Endothelial cell of umbilical vein (primary cell): ENCODE results near the gene CAMTA1. TPM values are rescaled to one million over a fixed set of nuclear protein-coding genes. Genes with fewer than 3 reads are reported as not detected.

Experiments
- BruUV-seq: library from RNA; stranded (reverse); fragments of 400-500 nt; replicated peaks from 2 replicates; lab custom pipeline; 2021; lab: Mats Ljungman, UMichigan
- CTCF ChIA-PET: fragments of 300-600, 350-600 bp; sonication (Branson Sonifier 250); formaldehyde crosslinking; loops from one replicate; lab custom pipeline; 2021; ENCODE audit warnings: antibody characterized with exemption, inconsistent platforms; lab: Charles Lee
- POLR2A ChIA-PET: fragments of 300-600, 350-600 bp; sonication (Branson Sonifier 250); formaldehyde crosslinking; loops from one replicate; lab custom pipeline; 2021; ENCODE audit warnings: antibody characterized with exemption, inconsistent platforms; lab: Charles Lee
- DNase-seq: peaks from one replicate; pipeline ENCODE4 v3.0.0-alpha.2; 2011; ENCODE audit warnings: low read depth, low spot score
- FAIRE-seq: peaks from 2 replicates; lab custom pipeline; 2011; peaks lifted over from hg19 to GRCh38; lab: Jason Lieb, UNC
- H2AFZ ChIP-seq: 2 replicates; pipeline ENCODE4 v1.6.0; 2012; ENCODE audit warnings: low read depth, low read length, control low read depth, inconsistent platforms
- H3K27ac ChIP-seq: 2 replicates; pipeline ENCODE4 v1.5.1; 2011; ENCODE audit warnings: low read depth, mild to moderate bottlenecking, control low read depth, low read length, moderate library complexity; ENCODE audit not compliant: insufficient read depth
- H3K27me3 ChIP-seq, 2 experiments: 2 replicates each; pipeline versions ENCODE4 v1.6.0 to v1.6.1; 2011; ENCODE audit warnings: low read length in 2 of 2, mixed read lengths in 1 of 2; ENCODE audit not compliant: control insufficient read depth in 2 of 2, insufficient read depth in 2 of 2
- H3K36me3 ChIP-seq, 2 experiments: 2 replicates in 1 of 2; 3 replicates in 1 of 2; pipeline ENCODE4 v1.5.1; 2011; ENCODE audit warnings: low read length in 2 of 2, mild to moderate bottlenecking in 1 of 2, moderate library complexity in 1 of 2; ENCODE audit not compliant: control insufficient read depth in 2 of 2, insufficient read depth in 2 of 2; ENCODE audit errors: extremely low read depth in 1 of 2
- H3K4me1 ChIP-seq: 3 replicates; pipeline ENCODE4 v1.5.1; 2011; ENCODE audit warnings: mild to moderate bottlenecking, low read length; ENCODE audit not compliant: control insufficient read depth, insufficient read depth; ENCODE audit errors: extremely low read depth
- H3K4me2 ChIP-seq: 2 replicates; pipeline ENCODE4 v1.6.1; 2011; ENCODE audit warnings: low read length, control low read depth, mixed read lengths; ENCODE audit not compliant: insufficient read depth
- H3K4me3 ChIP-seq, 3 experiments: fragments of 200-600 bp in 1 of 3; sonication (generic), shearing (Covaris generic) in 1 of 3; replicated peaks in 1 of 3; 2 replicates each; pipeline ENCODE4 v1.5.1; 2011 to 2016; ENCODE audit warnings: control low read depth in 3 of 3, low read length in 3 of 3, mild to moderate bottlenecking in 2 of 3, inconsistent platforms in 1 of 3, low read depth in 1 of 3, moderate library complexity in 1 of 3; ENCODE audit not compliant: insufficient read depth in 1 of 3
- H3K79me2 ChIP-seq: 2 replicates; pipeline ENCODE4 v1.6.0; 2012; ENCODE audit warnings: low read length, inconsistent platforms; ENCODE audit not compliant: control insufficient read depth, insufficient read depth
- H3K9ac ChIP-seq: replicated peaks from 2 replicates; pipeline ENCODE3; 2011; ENCODE audit warnings: low read length, control low read depth; ENCODE audit not compliant: insufficient read depth; ENCODE audit errors: extremely low read depth
- H3K9me1 ChIP-seq: replicated peaks from 3 replicates; pipeline ENCODE4 v1.6.0; 2011; ENCODE audit warnings: mild to moderate bottlenecking, low read length; ENCODE audit not compliant: control insufficient read depth, insufficient read depth; ENCODE audit errors: extremely low read depth
- H3K9me3 ChIP-seq: replicated peaks from 2 replicates; pipeline ENCODE4 v1.5.1; 2012; ENCODE audit warnings: low read length, inconsistent platforms; ENCODE audit not compliant: control insufficient read depth, insufficient read depth
- H4K20me1 ChIP-seq: replicated peaks from 2 replicates; pipeline ENCODE3; 2011; ENCODE audit warnings: mild to moderate bottlenecking, low read length; ENCODE audit not compliant: control insufficient read depth, insufficient read depth; ENCODE audit errors: extremely low read depth
- CTCF ChIP-seq, 2 donors: IDR thresholded peaks; 1 replicate in 1 of 2; 2 replicates in 1 of 2; pipeline ENCODE4 v1.5.1; 2011; ENCODE audit warnings: low read length in 2 of 2, mild to moderate bottlenecking in 2 of 2, moderate library complexity in 2 of 2, control low read depth in 1 of 2, inconsistent platforms in 1 of 2, low read depth in 1 of 2; ENCODE audit not compliant: insufficient read depth in 1 of 2; ENCODE audit errors: extremely low read depth in 1 of 2
- EZH2 ChIP-seq: IDR thresholded peaks from 2 replicates; pipeline ENCODE4 v1.6.1; 2012; ENCODE audit warnings: borderline replicate concordance, low read depth, mild to moderate bottlenecking, moderate library complexity, low read length, inconsistent platforms; ENCODE audit not compliant: severe bottlenecking
- FOS ChIP-seq: IDR thresholded peaks from 2 replicates; pipeline ENCODE4 v1.6.1; 2011; ENCODE audit warnings: mild to moderate bottlenecking, low read length, moderate library complexity, borderline replicate concordance; ENCODE audit not compliant: insufficient read depth
- GATA2 ChIP-seq: IDR thresholded peaks from 2 replicates; pipeline ENCODE4 v1.7.0; 2011; ENCODE audit warnings: low read depth, mild to moderate bottlenecking, moderate library complexity, mixed read lengths, low read length; ENCODE audit not compliant: insufficient read length, insufficient read depth
- JUN ChIP-seq: IDR thresholded peaks from 2 replicates; pipeline ENCODE4 v1.6.1; 2011; ENCODE audit warnings: borderline replicate concordance, low read depth; ENCODE audit not compliant: insufficient read length, insufficient read depth
- MAX ChIP-seq: IDR thresholded peaks from 2 replicates; pipeline ENCODE4 v1.6.1; 2011; ENCODE audit not compliant: insufficient read depth, insufficient read length
- MYC ChIP-seq: IDR thresholded peaks from one replicate; pipeline ENCODE4 v1.6.1; 2011; ENCODE audit warnings: mild to moderate bottlenecking, low read depth, low read length
- POLR2A ChIP-seq: IDR thresholded peaks from 2 replicates; pipeline ENCODE4 v1.6.1; 2012; ENCODE audit warnings: low read depth, mild to moderate bottlenecking, control low read depth, low read length
- POLR2AphosphoS5 ChIP-seq: IDR thresholded peaks from 2 replicates; pipeline ENCODE4 v1.6.1; 2012; ENCODE audit warnings: low read depth, mild to moderate bottlenecking, control low read depth, low read length, moderate library complexity; ENCODE audit not compliant: insufficient read depth
- dilution Hi-C: fragments of 300-500 bp; cut with MboI; formaldehyde crosslinking; loops from one replicate; pipeline ENCODE4 v1.15.0; 2019; ENCODE audit warnings: low sequenced_read_pairs; ENCODE audit not compliant: extremely low pct_ligation_motif_present
- intact Hi-C: fragments of 100-400 bp; cut with micrococcal nuclease; formaldehyde crosslinking; loops from one replicate; pipeline ENCODE4 v1.10.0; 2022
- polyA plus RNA-seq, 4 experiments: library from polyadenylated mRNA; depleted of rRNA in 3 of 4; stranded (reverse) in 3 of 4; unstranded in 1 of 4; fragments of >200 nt; gene quantifications; 2 replicates each; pipeline versions ENCODE4 v1.2.1 to v1.2.3, GENCODE V29; 2011 to 2012; ENCODE audit warnings: missing spikeins in 1 of 4
- total RNA-seq: library from RNA; stranded (reverse); gene quantifications from 2 replicates; pipeline ENCODE4 v1.2.3, GENCODE V29; 2021

The CAMTA1 gene
- total and polyA plus RNA-seq, 2 donors (not counting 3 experiments of a cell fraction or from before 2014, with no cell fraction given): 50.8 to 92.7 TPM

- Histone ChIP-seq H3K9ac (no peak overlapping the region), H3K27me3 (no peaks in the 10 kb centered on the region), H3K9me3 (no peaks in the 10 kb centered on the region), H3K27ac (no peak overlapping the region), H3K4me2 (no peak overlapping the region), H4K20me1 (no peaks in the 10 kb centered on the region), H3K36me3 (no peaks in the 10 kb centered on the region), H2AFZ (no peak overlapping the region), H3K79me2 (no peaks in the 10 kb centered on the region), H3K9me1 (no peaks in the 10 kb centered on the region), H3K4me1 (peaks cover 3% of the 10 kb centered on the region), H3K4me3 (no peak overlapping the region)
- dilution Hi-C loops (no loop called here), intact Hi-C loops (no loop called here)
- ChIA-PET POLR2A (no interaction called here), CTCF (interaction anchor here (1.5 to 2.9 kb wide), 4 partner anchors 10 to 601 kb away, joined by 4 to 37 read pairs (median 4); no protein-coding TSS in a partner anchor)
- FAIRE-seq (no peak), DNase-seq (no peak)
- TF ChIP-seq MYC (no peak), GATA2 (no peak), JUN (no peak), MAX (no peak), EZH2 (no peak), POLR2A (no peak), FOS (no peak), POLR2AphosphoS5 (no peak), CTCF (IDR thresholded peaks at IDR 0.05; ENCODE audit: extremely low read depth in 1 of 2, insufficient read depth in 1 of 2, low read depth in 1 of 2, low read length in 2 of 2) (no peak)
- BruUV-seq: no TSS peak
Measured at GRCh38 chr1:7644086-7644485, 858.8 kb downstream of the CAMTA1 start.
